ENCODE measurements around the gene OGFR.

GRCh38 chr20:62769346-62770071, 35.1 kb upstream of the OGFR start:
- TF ChIP-seq CTCF (conservative IDR thresholded peaks at IDR 0.05; ENCODE audit: low read depth, low read length) (no peak), EZH2 (IDR thresholded peaks at IDR 0.05; ENCODE audit: low read length, unreplicated experiment) (no peak), EZH2phosphoT487 (IDR thresholded peaks at IDR 0.05; ENCODE audit: borderline replicate concordance, low read length) (no peak)

Data from PC-3 (cell line).